Karpas-422 (cell line): Measurements from ENCODE around the gene CA5B. TPM values are rescaled to one million over a fixed set of nuclear protein-coding genes. Genes with fewer than 3 reads are reported as not detected.

Source experiments
- DNase-seq: peaks from one replicate; pipeline ENCODE4 v3.0.0-alpha.2; 2015
- H2AFZ ChIP-seq: fragments of 200-600 bp; sonication (generic); 2 replicates; pipeline ENCODE4 v1.6.1; 2014; ENCODE audit warnings: antibody characterized with exemption, low read length, mixed read lengths
- H3K27ac ChIP-seq: fragments of 200-600 bp; sonication (generic); 2 replicates; pipeline ENCODE4 v1.5.1; 2014; ENCODE audit warnings: mild to moderate bottlenecking, low read length, moderate library complexity
- H3K27me3 ChIP-seq: fragments of 200-600 bp; sonication (generic); 2 replicates; pipeline ENCODE4 v1.6.1; 2014; ENCODE audit warnings: low read length, mixed read lengths
- H3K36me3 ChIP-seq: fragments of 200-600 bp; sonication (generic); 2 replicates; pipeline ENCODE4 v1.6.1; 2014; ENCODE audit warnings: low read length, mixed read lengths; ENCODE audit not compliant: insufficient read depth
- H3K4me1 ChIP-seq: fragments of 200-600 bp; sonication (generic); 2 replicates; pipeline ENCODE4 v1.6.1; 2014; ENCODE audit warnings: mild to moderate bottlenecking, low read length, mixed read lengths
- H3K4me2 ChIP-seq: fragments of 200-600 bp; sonication (generic); 2 replicates; pipeline ENCODE4 v1.6.1; 2014; ENCODE audit warnings: low read length, low read depth, mild to moderate bottlenecking; ENCODE audit not compliant: poor library complexity, severe bottlenecking
- H3K4me3 ChIP-seq: fragments of 200-600 bp; sonication (generic); 2 replicates; pipeline ENCODE4 v1.5.1; 2014; ENCODE audit warnings: mild to moderate bottlenecking, antibody characterized with exemption, low read length, mixed read lengths
- H3K79me2 ChIP-seq: fragments of 200-600 bp; sonication (generic); 2 replicates; pipeline ENCODE4 v1.6.1; 2014; ENCODE audit warnings: mild to moderate bottlenecking, low read length, mixed read lengths
- H3K9ac ChIP-seq: fragments of 200-600 bp; sonication (generic); 2 replicates; pipeline ENCODE4 v1.6.0; 2014; ENCODE audit warnings: low read length
- H3K9me2 ChIP-seq: fragments of 200-600 bp; sonication (generic), shearing (Covaris generic); replicated peaks from 2 replicates; pipeline ENCODE4 v1.6.0; 2014; ENCODE audit warnings: mild to moderate bottlenecking, low read length, moderate library complexity; ENCODE audit not compliant: insufficient read depth
- H3K9me3 ChIP-seq: fragments of 300-700, 200-600 bp; sonication (generic); 2 replicates; pipeline ENCODE4 v1.6.1; 2014; ENCODE audit warnings: low read length, mixed read lengths
- H4K20me1 ChIP-seq: fragments of 200-600 bp; sonication (generic); 2 replicates; pipeline ENCODE4 v1.6.1; 2014; ENCODE audit warnings: mild to moderate bottlenecking, antibody characterized with exemption, low read length, low read depth; ENCODE audit not compliant: insufficient read depth
- total RNA-seq: library from RNA; depleted of rRNA; stranded (reverse); fragments of >200 nt; shearing (Covaris generic); gene quantifications from 2 replicates; pipeline ENCODE4 v1.2.3, GENCODE V29; 2014; ENCODE audit warnings: low replicate concordance

Gene CA5B
- total RNA-seq, 1 experiment from 2014 or later: 14.1 TPM

DNA sequence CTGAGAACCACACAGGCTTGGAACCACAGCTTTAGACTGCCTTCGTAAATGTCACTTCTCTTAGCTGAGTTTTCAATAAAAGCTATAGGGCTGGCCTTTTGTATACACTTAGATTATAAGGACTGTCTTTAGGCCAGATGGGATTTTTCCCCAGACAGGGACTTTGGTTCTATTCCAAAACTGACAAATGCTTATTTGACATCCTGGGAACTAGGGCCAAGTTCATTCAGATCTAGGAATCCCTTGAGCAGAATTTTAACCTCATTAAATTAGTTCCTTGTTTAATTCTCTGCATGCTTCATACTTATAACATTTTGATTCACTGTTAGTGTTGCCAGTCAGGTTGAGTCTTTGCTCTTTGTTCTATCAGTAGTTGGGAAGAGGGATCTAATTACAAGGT, 75.3 kb downstream of the CA5B start:
- Histone ChIP-seq H3K9me2 (no peaks in the 10 kb centered on the region), H3K4me3 (no peak overlapping the region), H3K4me1 (no peaks in the 10 kb centered on the region), H3K9ac (no peak overlapping the region), H3K27ac (no peak overlapping the region), H3K36me3 (peaks cover 59% of the 10 kb centered on the region; the same call in 1 of the 2 replicates), H3K4me2 (no peak overlapping the region), H3K9me3 (no peaks in the 10 kb centered on the region), H4K20me1 (no peaks in the 10 kb centered on the region; the same call in 1 of the 2 replicates), H3K79me2 (peaks cover 5% of the 10 kb centered on the region; the same call in 1 of the 2 replicates), H2AFZ (no peak overlapping the region), H3K27me3 (no peaks in the 10 kb centered on the region)
- no peak for DNase-seq

DNA sequence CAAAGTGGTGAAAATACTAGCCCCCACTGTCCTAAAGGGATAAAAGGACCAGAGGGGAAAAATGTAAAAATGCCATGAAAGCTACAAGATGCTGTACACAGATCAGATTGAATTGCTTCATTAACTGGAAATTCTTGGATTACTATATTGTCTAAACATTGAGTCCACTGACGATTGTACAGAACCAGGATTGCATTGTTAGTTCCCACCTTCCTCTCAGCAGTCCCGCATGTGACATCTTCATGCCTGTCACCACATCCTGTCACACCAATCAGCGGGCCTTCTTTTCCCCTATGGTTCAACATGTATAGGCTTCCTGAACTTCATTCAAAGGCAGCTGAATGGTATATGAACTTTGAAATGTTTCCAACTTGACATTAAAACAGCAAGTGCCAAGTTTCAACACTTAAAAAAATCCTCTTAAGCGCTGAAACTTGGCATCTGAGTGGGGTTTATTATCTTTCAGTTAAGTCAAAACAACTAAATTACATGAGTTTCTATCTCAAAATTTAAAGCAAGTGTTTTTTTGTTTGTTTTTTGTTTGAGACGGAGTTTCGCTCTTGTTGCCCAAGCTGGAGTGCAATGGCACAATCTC, 76.8 kb downstream of the CA5B start:
- Histone ChIP-seq H3K4me1 (no peaks in the 10 kb centered on the region), H3K36me3 (peaks cover 58% of the 10 kb centered on the region; the same call in 1 of the 2 replicates), H3K79me2 (peaks cover 6% of the 10 kb centered on the region; the same call in 1 of the 2 replicates), H3K9ac (no peak overlapping the region), H2AFZ (no peak overlapping the region), H3K4me3 (no peak overlapping the region), H3K27me3 (no peaks in the 10 kb centered on the region), H3K27ac (no peak overlapping the region), H3K9me3 (no peaks in the 10 kb centered on the region), H4K20me1 (no peaks in the 10 kb centered on the region; the same call in 1 of the 2 replicates), H3K4me2 (no peak overlapping the region), H3K9me2 (no peaks in the 10 kb centered on the region)
- DNase-seq: no peak

DNA sequence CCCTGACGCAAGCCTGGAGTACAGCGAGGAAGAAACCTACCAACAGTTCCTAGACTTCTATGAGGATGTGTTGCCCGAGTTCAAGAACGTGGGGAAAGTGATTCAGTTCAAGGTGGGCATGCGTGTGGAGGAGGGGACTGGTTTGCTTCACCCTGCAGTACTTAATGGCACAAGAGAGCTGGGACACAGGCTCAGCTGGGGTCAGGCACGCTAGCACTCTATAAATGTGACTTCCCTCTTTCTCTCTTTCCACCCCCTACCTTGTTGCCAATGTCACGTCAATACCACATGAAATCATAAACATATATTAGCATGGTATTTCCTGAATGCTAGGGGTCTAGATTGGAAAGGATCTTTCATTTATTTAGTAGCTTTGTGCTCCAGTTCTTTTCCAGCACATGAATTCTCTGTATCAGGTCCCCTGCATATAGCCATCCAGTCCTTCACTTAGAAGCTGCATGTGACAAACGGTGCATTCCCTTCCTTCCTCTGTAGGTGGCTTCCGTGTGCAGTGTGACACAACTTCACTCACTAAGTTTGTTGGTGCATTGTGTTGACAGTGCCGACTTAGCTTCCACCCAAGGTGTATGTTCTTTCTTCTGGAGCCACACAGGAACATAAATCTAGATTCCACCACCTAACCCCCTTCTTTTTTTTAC, 77.8 kb downstream of the CA5B start:
- Histone ChIP-seq H3K9ac (no peak overlapping the region), H3K4me3 (no peak overlapping the region), H3K27me3 (no peaks in the 10 kb centered on the region), H2AFZ (no peak overlapping the region), H3K9me3 (no peaks in the 10 kb centered on the region), H4K20me1 (no peaks in the 10 kb centered on the region; the same call in 1 of the 2 replicates), H3K79me2 (peaks cover 6% of the 10 kb centered on the region; the same call in 1 of the 2 replicates), H3K4me2 (no peak overlapping the region), H3K36me3 (peaks cover 59% of the 10 kb centered on the region; the same call in 1 of the 2 replicates), H3K4me1 (no peaks in the 10 kb centered on the region), H3K27ac (no peak overlapping the region), H3K9me2 (no peaks in the 10 kb centered on the region)
- DNase-seq: peak; percentile 79

- Histone ChIP-seq H3K36me3 (peaks cover 57% of the 10 kb centered on the region; the same call in 1 of the 2 replicates), H3K27me3 (no peaks in the 10 kb centered on the region), H3K4me3 (no peak overlapping the region), H4K20me1 (no peaks in the 10 kb centered on the region; the same call in 1 of the 2 replicates), H3K9me3 (no peaks in the 10 kb centered on the region), H3K4me1 (no peaks in the 10 kb centered on the region), H2AFZ (no peak overlapping the region), H3K9me2 (no peaks in the 10 kb centered on the region), H3K4me2 (no peak overlapping the region), H3K27ac (no peak overlapping the region), H3K79me2 (peaks cover 6% of the 10 kb centered on the region; the same call in 1 of the 2 replicates), H3K9ac (no peak overlapping the region)
- DNase-seq: no peak
Observed at GRCh38 chrX:15816438-15816809, 78.4 kb downstream of the CA5B start.

DNA sequence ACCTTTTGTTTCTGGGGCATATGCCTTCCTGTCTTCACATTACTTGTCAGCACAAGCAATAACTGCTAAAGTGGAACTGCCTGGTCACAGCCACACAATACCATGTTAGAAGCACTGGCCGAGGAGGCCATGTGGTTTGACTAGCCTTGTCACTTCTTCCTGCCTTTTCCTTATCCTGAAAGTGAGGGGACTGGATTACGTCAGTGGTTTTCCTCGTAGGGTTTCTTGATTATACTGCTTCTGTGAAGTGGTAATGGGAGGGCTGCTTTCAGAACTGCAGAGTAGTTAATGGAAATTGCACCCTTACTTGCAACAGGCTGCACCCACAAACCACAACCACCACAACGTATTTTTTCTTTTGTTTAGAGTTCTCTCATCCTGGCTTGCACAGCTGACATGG, 78.8 kb downstream of the CA5B start:
- Histone ChIP-seq H3K79me2 (peaks cover 6% of the 10 kb centered on the region; the same call in 1 of the 2 replicates), H3K27ac (no peak overlapping the region), H4K20me1 (no peaks in the 10 kb centered on the region; the same call in 1 of the 2 replicates), H3K36me3 (peaks cover 57% of the 10 kb centered on the region; the same call in 1 of the 2 replicates), H3K4me1 (no peaks in the 10 kb centered on the region), H3K27me3 (no peaks in the 10 kb centered on the region), H3K4me3 (no peak overlapping the region), H3K4me2 (no peak overlapping the region), H3K9me2 (no peaks in the 10 kb centered on the region), H3K9ac (no peak overlapping the region), H2AFZ (no peak overlapping the region), H3K9me3 (no peaks in the 10 kb centered on the region)
- DNase-seq: no peak

DNA sequence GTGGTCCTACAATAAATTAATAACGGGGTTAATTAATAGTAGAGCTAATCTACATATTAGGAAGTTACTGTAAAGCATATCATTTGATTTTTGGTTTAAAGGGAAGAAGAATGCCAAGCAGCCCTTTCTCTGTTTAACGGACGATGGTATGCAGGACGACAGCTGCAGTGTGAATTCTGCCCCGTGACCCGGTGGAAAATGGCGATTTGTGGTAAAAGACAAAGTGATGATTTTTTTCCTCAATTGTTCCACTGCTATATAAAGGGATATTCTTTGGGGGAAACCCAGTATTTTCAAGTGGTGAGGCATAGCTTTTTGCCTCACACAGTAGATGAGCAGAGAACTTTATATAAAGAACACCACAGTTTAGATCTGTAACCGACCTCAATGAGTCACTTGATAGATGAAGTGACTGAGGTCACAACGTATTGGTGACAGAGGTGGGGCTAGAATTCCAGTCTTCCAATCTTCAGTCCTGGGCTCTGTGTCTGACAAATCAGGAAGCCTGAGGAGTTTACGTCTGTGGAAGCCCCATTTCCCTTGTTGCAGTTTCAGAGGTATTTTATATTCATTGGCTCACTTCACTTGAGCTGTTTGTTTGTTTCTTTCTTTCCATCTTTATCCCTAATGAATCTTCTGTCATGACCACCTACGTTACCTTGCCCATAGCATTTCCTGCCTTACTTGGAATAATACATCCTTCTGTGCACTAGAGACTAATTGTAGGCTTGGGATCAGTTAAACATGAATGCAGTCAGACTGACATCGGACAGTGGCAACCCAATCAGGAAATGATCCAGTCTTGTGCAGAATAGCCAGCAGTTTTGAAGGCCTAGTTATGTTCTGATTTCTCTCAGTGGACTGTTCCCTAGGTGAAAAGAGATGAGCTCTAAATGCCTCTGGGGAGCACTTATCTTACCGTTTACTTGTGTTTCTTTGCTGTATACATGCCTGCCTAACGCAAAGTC, 82.3 kb downstream of the CA5B start:
- DNase-seq: no peak
- Histone ChIP-seq H3K4me1 (no peaks in the 10 kb centered on the region), H3K9me2 (no peaks in the 10 kb centered on the region), H2AFZ (no peak overlapping the region), H3K9ac (no peak overlapping the region), H3K4me2 (no peak overlapping the region), H3K9me3 (no peaks in the 10 kb centered on the region), H3K27me3 (no peaks in the 10 kb centered on the region), H3K4me3 (no peak overlapping the region), H4K20me1 (no peaks in the 10 kb centered on the region; the same call in 1 of the 2 replicates), H3K27ac (no peak overlapping the region), H3K36me3 (peaks cover 50% of the 10 kb centered on the region; the same call in 1 of the 2 replicates), H3K79me2 (peaks cover 6% of the 10 kb centered on the region; the same call in 1 of the 2 replicates)

GRCh38 chrX:15822922-15823321, 84.9 kb downstream of the CA5B start:
- Histone ChIP-seq H3K36me3 (peaks cover 50% of the 10 kb centered on the region; the same call in 1 of the 2 replicates), H3K4me3 (no peak overlapping the region), H3K9me2 (no peaks in the 10 kb centered on the region), H3K9me3 (no peaks in the 10 kb centered on the region), H3K4me1 (no peaks in the 10 kb centered on the region), H4K20me1 (no peaks in the 10 kb centered on the region; the same call in 1 of the 2 replicates), H3K27me3 (no peaks in the 10 kb centered on the region), H3K9ac (no peak overlapping the region), H3K79me2 (peaks cover 5% of the 10 kb centered on the region; the same call in 1 of the 2 replicates), H3K4me2 (no peak overlapping the region), H2AFZ (no peak overlapping the region), H3K27ac (no peak overlapping the region)
- no peak for DNase-seq
